H1 (cell line): Measurements from ENCODE around the gene ACSL3. TPM values are rescaled to one million over a fixed set of nuclear protein-coding genes. Genes with fewer than 3 reads are reported as not detected.

ENCODE experiments used
- CTCF ChIA-PET: fragments of 300-600 bp; sonication (Branson Sonifier 250); formaldehyde crosslinking; loops from one replicate; lab custom pipeline; 2021; ENCODE audit not compliant: partially characterized antibody; lab: Charles Lee
- POLR2A ChIA-PET: fragments of 300-600 bp; sonication (Branson Sonifier 250); formaldehyde crosslinking; loops from one replicate; lab custom pipeline; 2021; ENCODE audit warnings: inconsistent platforms; ENCODE audit not compliant: partially characterized antibody; lab: Charles Lee
- DNase-seq, 2 experiments: peaks; one replicate each; pipeline versions ENCODE4 v3.0.0 to v3.0.0-alpha.2; 2010 to 2022; ENCODE audit warnings: low spot score in 2 of 2, low read depth in 1 of 2, mixed read lengths in 1 of 2
- FAIRE-seq: peaks from 2 replicates; lab custom pipeline; 2011; peaks lifted over from hg19 to GRCh38; lab: Jason Lieb, UNC
- H2AFZ ChIP-seq: 2 replicates; pipeline ENCODE4 v1.8.1; 2012; ENCODE audit warnings: low read length, inconsistent platforms
- H2AK5ac ChIP-seq: 2 replicates; pipeline ENCODE4 v1.6.1; 2013; ENCODE audit warnings: low read depth, low read length
- H2BK120ac ChIP-seq: replicated peaks from 2 replicates; pipeline ENCODE3; 2013; ENCODE audit warnings: low read depth, low read length, inconsistent platforms
- H2BK12ac ChIP-seq: 2 replicates; pipeline ENCODE4 v1.6.1; 2013; ENCODE audit warnings: low read depth, low read length
- H2BK15ac ChIP-seq: 2 replicates; pipeline ENCODE4 v1.6.1; 2013; ENCODE audit warnings: low read length
- H2BK20ac ChIP-seq: 2 replicates; pipeline ENCODE4 v1.6.1; 2013; ENCODE audit warnings: low read length
- H2BK5ac ChIP-seq: 2 replicates; pipeline ENCODE4 v1.6.1; 2013; ENCODE audit warnings: low read depth, low read length
- H3K14ac ChIP-seq: 2 replicates; pipeline ENCODE4 v1.6.1; 2013; ENCODE audit warnings: inconsistent platforms; ENCODE audit not compliant: insufficient read length
- H3K18ac ChIP-seq: 2 replicates; pipeline ENCODE4 v1.6.1; 2013; ENCODE audit warnings: low read length; ENCODE audit errors: extremely low read depth
- H3K23ac ChIP-seq: 2 replicates; pipeline ENCODE4 v1.6.1; 2013; ENCODE audit warnings: inconsistent platforms; ENCODE audit not compliant: insufficient read length
- H3K23me2 ChIP-seq: 2 replicates; pipeline ENCODE4 v1.6.1; 2013; ENCODE audit warnings: low read depth, low read length
- H3K27ac ChIP-seq: 2 replicates; pipeline ENCODE4 v1.6.1; 2011; ENCODE audit warnings: low read depth, low read length, inconsistent platforms
- H3K27me3 ChIP-seq, 4 experiments: replicated peaks in 1 of 4; 1 replicate in 1 of 4; 2 replicates in 3 of 4; pipeline versions ENCODE4 v1.6.1 to v1.8.1; 2011 to 2013; ENCODE audit warnings: low read length in 3 of 4, mild to moderate bottlenecking in 3 of 4, inconsistent platforms in 2 of 4, mixed read lengths in 2 of 4, moderate library complexity in 1 of 4; ENCODE audit not compliant: control insufficient read depth in 3 of 4, insufficient read depth in 3 of 4; ENCODE audit errors: extremely low read depth in 1 of 4
- H3K36me3 ChIP-seq, 4 experiments: 2 replicates each; pipeline versions ENCODE4 v1.6.1 to v1.8.1; 2011 to 2013; ENCODE audit warnings: mild to moderate bottlenecking in 4 of 4, low read length in 3 of 4, moderate library complexity in 2 of 4, control low read depth in 1 of 4, inconsistent platforms in 1 of 4; ENCODE audit not compliant: insufficient read depth in 4 of 4, control insufficient read depth in 2 of 4
- H3K4ac ChIP-seq: replicated peaks from 2 replicates; pipeline ENCODE3; 2013; ENCODE audit warnings: low read length, low read depth, mixed read lengths, inconsistent platforms; ENCODE audit not compliant: insufficient read length
- H3K4me1 ChIP-seq, 4 experiments: replicated peaks in 1 of 4; 1 replicate in 1 of 4; 2 replicates in 3 of 4; pipeline versions ENCODE4 v1.6.1 to v1.8.1; 2011 to 2013; ENCODE audit warnings: low read length in 3 of 4, inconsistent platforms in 2 of 4, mixed read lengths in 1 of 4; ENCODE audit not compliant: insufficient read depth in 4 of 4, control insufficient read depth in 3 of 4
- H3K4me2 ChIP-seq, 2 experiments: 2 replicates each; pipeline versions ENCODE4 v1.6.1 to v1.8.1; 2011 to 2013; ENCODE audit warnings: low read depth in 2 of 2, low read length in 2 of 2, control low read depth in 1 of 2, inconsistent platforms in 1 of 2, mild to moderate bottlenecking in 1 of 2; ENCODE audit not compliant: insufficient read depth in 1 of 2
- H3K4me3 ChIP-seq, 4 experiments: fragments of 200-600, 300-600 bp in 1 of 4; sonication (generic), shearing (Covaris generic), sonication (Bioruptor Twin) in 1 of 4; 2 replicates each; pipeline versions ENCODE4 v1.5.1 to v1.8.1; 2011 to 2016; ENCODE audit warnings: low read length in 4 of 4, low read depth in 3 of 4, control low read depth in 2 of 4, inconsistent platforms in 2 of 4, mild to moderate bottlenecking in 2 of 4, mixed read lengths in 1 of 4, moderate library complexity in 1 of 4; ENCODE audit not compliant: insufficient read depth in 2 of 4; ENCODE audit errors: extremely low read depth in 1 of 4
- H3K56ac ChIP-seq: replicated peaks from 2 replicates; pipeline ENCODE3; 2013; ENCODE audit warnings: low read depth, mild to moderate bottlenecking, mixed read lengths, low read length, inconsistent platforms; ENCODE audit not compliant: insufficient read length
- H3K79me1 ChIP-seq: 2 replicates; pipeline ENCODE4 v1.6.1; 2013; ENCODE audit warnings: low read depth, low read length, control low read depth
- H3K79me2 ChIP-seq, 2 experiments: 2 replicates each; pipeline versions ENCODE4 v1.6.1 to v1.8.1; 2012 to 2013; ENCODE audit warnings: low read length in 2 of 2, mild to moderate bottlenecking in 2 of 2, inconsistent platforms in 1 of 2; ENCODE audit not compliant: insufficient read depth in 2 of 2, control insufficient read depth in 1 of 2
- H3K9ac ChIP-seq, 4 experiments: replicated peaks in 1 of 4; 1 replicate in 1 of 4; 2 replicates in 3 of 4; pipeline versions ENCODE4 v1.6.1 to v1.8.1; 2011 to 2013; ENCODE audit warnings: low read depth in 3 of 4, low read length in 3 of 4, control low read depth in 2 of 4, mild to moderate bottlenecking in 2 of 4, moderate library complexity in 2 of 4, inconsistent platforms in 1 of 4; ENCODE audit errors: extremely low read depth in 1 of 4
- H3K9me3 ChIP-seq, 2 experiments: 2 replicates each; pipeline versions ENCODE4 v1.6.1 to v1.8.1; 2012 to 2013; ENCODE audit warnings: mild to moderate bottlenecking in 2 of 2, moderate library complexity in 2 of 2, control low read depth in 1 of 2, inconsistent platforms in 1 of 2, low read depth in 1 of 2, low read length in 1 of 2, mixed read lengths in 1 of 2; ENCODE audit not compliant: insufficient read depth in 2 of 2
- H4K20me1 ChIP-seq, 2 experiments: replicated peaks in 1 of 2; 2 replicates each; pipeline versions ENCODE3 to v1.8.1; 2011 to 2013; ENCODE audit warnings: inconsistent platforms in 2 of 2, low read length in 2 of 2, mild to moderate bottlenecking in 1 of 2; ENCODE audit not compliant: insufficient read depth in 2 of 2, control insufficient read depth in 1 of 2
- H4K5ac ChIP-seq: 2 replicates; pipeline ENCODE4 v1.6.1; 2013; ENCODE audit warnings: low read length, low read depth, mixed read lengths, inconsistent platforms; ENCODE audit not compliant: insufficient read length
- H4K8ac ChIP-seq: 2 replicates; pipeline ENCODE4 v1.8.0; 2013; ENCODE audit warnings: mild to moderate bottlenecking, moderate library complexity, low read length, inconsistent platforms; ENCODE audit not compliant: insufficient read depth; ENCODE audit errors: extremely low read depth
- H4K91ac ChIP-seq: replicated peaks from 2 replicates; pipeline ENCODE3; 2013; ENCODE audit warnings: low read length, mixed read lengths, inconsistent platforms; ENCODE audit not compliant: insufficient read length
- ASH2L ChIP-seq: fragments of 200-600, 300-600 bp; sonication (generic); IDR thresholded peaks from one replicate; pipeline ENCODE4 v1.7.1; 2017; ENCODE audit warnings: low read length
- ATF3 ChIP-seq: IDR thresholded peaks from 2 replicates; pipeline ENCODE4 v1.6.1; 2011; ENCODE audit warnings: low read depth, mild to moderate bottlenecking, low read length; ENCODE audit not compliant: insufficient read depth
- BRCA1 ChIP-seq: IDR thresholded peaks from 2 replicates; pipeline ENCODE4 v1.6.1; 2012; ENCODE audit warnings: low read depth, low read length, improper control_type of control experiment
- CEBPB ChIP-seq: IDR thresholded peaks from 2 replicates; pipeline ENCODE4 v1.6.1; 2012; ENCODE audit warnings: low read depth, low read length
- CREB1 ChIP-seq: IDR thresholded peaks from 2 replicates; pipeline ENCODE4 v1.6.1; 2012; ENCODE audit warnings: inconsistent platforms
- E2F6 ChIP-seq: IDR thresholded peaks from 2 replicates; pipeline ENCODE4 v1.6.1; 2012; ENCODE audit warnings: inconsistent platforms
- HDAC6 ChIP-seq: IDR thresholded peaks from one replicate; pipeline ENCODE4 v1.7.1; 2012; ENCODE audit warnings: low read depth, mild to moderate bottlenecking, inconsistent platforms, low read length, moderate library complexity
- PHF8 ChIP-seq: fragments of 200-600 bp; sonication (generic); conservative IDR thresholded peaks from 2 replicates; pipeline ENCODE4 v1.7.1; 2012; ENCODE audit warnings: low read depth, mild to moderate bottlenecking, inconsistent platforms, low read length, moderate library complexity
- POLR2A ChIP-seq, 2 experiments: IDR thresholded peaks; 1 replicate in 1 of 2; 2 replicates in 1 of 2; pipeline ENCODE4 v1.6.1; 2011; ENCODE audit warnings: low read depth in 2 of 2, low read length in 2 of 2, mild to moderate bottlenecking in 2 of 2; ENCODE audit errors: control extremely low read depth in 1 of 2
- POLR2AphosphoS5 ChIP-seq: IDR thresholded peaks from 2 replicates; pipeline ENCODE4 v1.6.1; 2011; ENCODE audit warnings: low read depth, low read length
- SIX5 ChIP-seq: IDR thresholded peaks from 2 replicates; pipeline ENCODE4 v1.6.1; 2011; ENCODE audit warnings: mild to moderate bottlenecking, low read depth, low read length
- SP2 ChIP-seq: IDR thresholded peaks from 2 replicates; pipeline ENCODE4 v1.6.1; 2012; ENCODE audit warnings: mild to moderate bottlenecking, low read length, inconsistent platforms
- SRF ChIP-seq: IDR thresholded peaks from 2 replicates; pipeline ENCODE4 v1.6.1; 2011; ENCODE audit warnings: mild to moderate bottlenecking, low read depth, low read length, moderate library complexity
- TAF7 ChIP-seq: optimal IDR thresholded peaks from 2 replicates; pipeline ENCODE3; 2011; ENCODE audit warnings: low read depth, mild to moderate bottlenecking, inconsistent platforms, low read length, moderate library complexity, borderline replicate concordance
- TBP ChIP-seq: IDR thresholded peaks from 2 replicates; pipeline ENCODE4 v1.6.1; 2011; ENCODE audit warnings: low read depth, low read length, improper control_type of control experiment
- WGBS, 2 experiments: shearing (Covaris generic) in 1 of 2; methylation state at CpG; one replicate each; pipeline versions ENCODE4 v1.1.6 to v1.1.7; 2013 to 2015; ENCODE audit warnings: low lambda C conversion rate in 2 of 2, mixed read lengths in 2 of 2, inconsistent platforms in 1 of 2, low coverage in 1 of 2, missing lambda C conversion rate in 1 of 2; ENCODE audit not compliant: insufficient replicate concordance in 2 of 2, insufficient coverage in 1 of 2, insufficient read length in 1 of 2; ENCODE audit errors: extremely low coverage in 1 of 2, missing lambda C conversion rate in 1 of 2; 5-methylcytosine and 5-hydroxymethylcytosine counted together
- polyA plus RNA-seq, 7 experiments: library from polyadenylated mRNA; depleted of rRNA in 3 of 7; stranded (reverse) in 5 of 7; unstranded in 2 of 7; fragments of >200 nt in 5 of 7; fragments of 200-250 nt in 2 of 7; gene quantifications; 1 replicate in 5 of 7; 2 replicates in 1 of 7; 4 replicates in 1 of 7; pipeline versions ENCODE4 v1.2.1 to v1.2.3, GENCODE V29; 2011 to 2013; ENCODE audit warnings: missing spikeins in 2 of 7, mixed read lengths in 2 of 7
- total RNA-seq: library from RNA; stranded (reverse); fragmentation: NEBNext Ultra II Directional; extraction: Animal tissue kit (Norgen Biotek cat#: 25700); gene quantifications from 2 replicates; pipeline ENCODE4 v1.2.1, GENCODE V29; 2021

Gene ACSL3
- total and polyA plus RNA-seq, 2 of the 8 experiments (the other 6 are each of a cell fraction or from before 2014, with no cell fraction given) = 37.5 to 98.1 TPM

GRCh38 chr2:222902660-222903059 lies 41.8 kb downstream of the ACSL3 start:
- H3K27ac ChIP-seq = no peak overlapping the region
- FAIRE-seq (no peak), DNase-seq (no peak)
- no peaks in the 10 kb centered on the region for H3K23me2 ChIP-seq
- ChIA-PET CTCF (interaction anchor here (0.7 to 6.5 kb wide), 34 partner anchors 8 to 215 kb away, joined by 3 to 79 read pairs (median 5); no protein-coding TSS in a partner anchor), POLR2A (interaction anchor here (1.2 to 1.4 kb wide), 2 partner anchors 8 to 10 kb away, joined by 3 read pairs; no protein-coding TSS in a partner anchor)
- H2AFZ ChIP-seq = no peak overlapping the region
- no peak overlapping the region for H2BK120ac ChIP-seq
- H2BK12ac ChIP-seq = no peak overlapping the region
- H3K36me3 ChIP-seq = no peaks in the 10 kb centered on the region
- H3K4ac ChIP-seq = no peak overlapping the region
- H4K8ac ChIP-seq = no peak overlapping the region
- H2BK5ac ChIP-seq = no peak overlapping the region
- peaks cover 2% of the 10 kb centered on the region for H3K79me1 ChIP-seq
- peaks cover 0 to 8% of the 10 kb centered on the region in 2 experiments for H4K20me1 ChIP-seq
- no peak overlapping the region for H3K56ac ChIP-seq
- no peak overlapping the region for H3K18ac ChIP-seq
- no peak overlapping the region for H4K91ac ChIP-seq
- H3K9ac ChIP-seq = no peak overlapping the region
- H3K23ac ChIP-seq = no peak overlapping the region
- H3K14ac ChIP-seq = no peak overlapping the region
- peaks cover 9 to 92% of the 10 kb centered on the region in 2 experiments for H3K79me2 ChIP-seq
- H3K27me3 ChIP-seq = no peaks in the 10 kb centered on the region
- H3K4me3 ChIP-seq = no peak overlapping the region
- no peak overlapping the region for H2AK5ac ChIP-seq
- no peak overlapping the region for H2BK15ac ChIP-seq
- no peak overlapping the region for H2BK20ac ChIP-seq
- H3K9me3 ChIP-seq = no peaks in the 10 kb centered on the region
- peaks cover 2 to 16% (median 11%) of the 10 kb centered on the region in 4 experiments; a peak in 5 of 7 replicates for H3K4me1 ChIP-seq
- no peak overlapping the region for H3K4me2 ChIP-seq
- H4K5ac ChIP-seq = no peak overlapping the region
- WGBS, 2 experiments = 79% methylated on average over 4 of the region's 4 CpGs; no CpG with 5 or more reads in 1 of the 2 experiments
- TF ChIP-seq TBP = no peak
- TF ChIP-seq SP2 = no peak
- TF ChIP-seq BRCA1 = no peak
- no peak for TF ChIP-seq SIX5
- no peak for TF ChIP-seq E2F6
- no peak for TF ChIP-seq ATF3
- no peak for TF ChIP-seq TAF7
- no peak for TF ChIP-seq HDAC6
- no peak for TF ChIP-seq SRF
- TF ChIP-seq CREB1 = no peak
- TF ChIP-seq CEBPB = no peak
- no peak for TF ChIP-seq POLR2A (IDR thresholded peaks at IDR 0.05; ENCODE audit: control extremely low read depth in 1 of 2, low read depth in 2 of 2, low read length in 2 of 2)
- no peak for TF ChIP-seq POLR2AphosphoS5
- TF ChIP-seq PHF8 = no peak
- TF ChIP-seq ASH2L = no peak
